ENCODE data around the gene LRMDA. TPM values are rescaled to one million over a fixed set of nuclear protein-coding genes. Genes with fewer than 3 reads are reported as not detected.

LRMDA gene
- total and polyA plus RNA-seq, 2 of the 13 experiments (the other 11 are each of a cell fraction or from before 2014, with no cell fraction given) = 13.4 to 22.0 TPM

DNA sequence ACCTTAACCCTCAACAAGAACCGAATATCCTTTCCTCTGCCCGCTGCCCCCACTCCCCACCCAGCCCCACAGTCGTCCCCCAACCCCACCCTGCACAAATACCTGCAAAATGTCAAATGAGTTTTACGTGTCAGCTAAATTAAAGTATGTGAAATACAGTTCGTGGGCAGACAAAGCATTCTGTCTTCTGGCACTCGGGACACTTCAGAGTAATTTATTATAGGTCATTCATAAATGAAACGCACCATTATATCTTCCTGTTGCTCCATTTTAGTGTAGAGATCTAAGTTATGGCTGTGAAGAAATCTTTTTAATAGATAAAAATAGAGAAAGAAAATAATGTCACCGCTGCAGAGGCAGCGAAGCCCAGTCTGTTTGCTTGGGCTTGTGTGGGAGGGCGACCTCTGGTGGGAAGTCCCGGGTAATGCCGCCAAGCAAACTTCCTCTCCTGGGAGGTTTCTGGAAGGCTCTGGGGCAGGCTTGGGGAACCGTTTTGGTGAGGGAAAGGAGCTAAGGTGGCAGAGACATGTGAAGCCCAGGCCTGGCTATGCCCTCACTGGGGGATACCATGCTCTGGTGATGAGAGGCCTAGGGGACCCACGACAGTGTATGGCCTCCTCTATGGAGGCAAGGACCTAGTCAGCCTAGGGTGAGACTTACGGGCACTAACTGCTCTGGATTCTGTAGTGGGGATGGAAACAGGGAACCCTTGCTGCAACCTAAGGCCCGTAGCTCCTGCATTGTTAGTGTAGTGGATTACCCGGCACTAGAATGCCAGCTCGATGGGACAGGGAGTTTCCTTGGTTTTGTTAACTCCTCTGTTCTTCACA lies 604.9 kb downstream of the LRMDA start (continued):
- TF ChIP-seq ZBTB4 (CRISPR knock-in tag; IDR thresholded peaks at IDR 0.05; ENCODE audit: borderline replicate concordance) (peak; percentile 90), PATZ1 (CRISPR knock-in tag; IDR thresholded peaks at IDR 0.05) (0 out of 2 replicates have a peak, but pooled peaks have one; percentile 15), PRPF4 (IDR thresholded peaks at IDR 0.05; ENCODE audit: low read depth, low read length, poor library complexity, severe bottlenecking) (peak; percentile 86), ZNF576 (CRISPR knock-in tag; IDR thresholded peaks at IDR 0.05) (peak; percentile 38; the same call in 1 of the 2 replicates), ZNF614 (CRISPR knock-in tag; IDR thresholded peaks at IDR 0.05; ENCODE audit: borderline replicate concordance) (peak; percentile 61; the same call in 1 of the 2 replicates), ZNF574 (CRISPR knock-in tag; IDR thresholded peaks at IDR 0.05) (0 out of 2 replicates have a peak, but pooled peaks have one; percentile 26), RARG (CRISPR knock-in tag; IDR thresholded peaks at IDR 0.05; ENCODE audit: low read depth) (no peak)
- TF ChIP-seq, protein P1, sequence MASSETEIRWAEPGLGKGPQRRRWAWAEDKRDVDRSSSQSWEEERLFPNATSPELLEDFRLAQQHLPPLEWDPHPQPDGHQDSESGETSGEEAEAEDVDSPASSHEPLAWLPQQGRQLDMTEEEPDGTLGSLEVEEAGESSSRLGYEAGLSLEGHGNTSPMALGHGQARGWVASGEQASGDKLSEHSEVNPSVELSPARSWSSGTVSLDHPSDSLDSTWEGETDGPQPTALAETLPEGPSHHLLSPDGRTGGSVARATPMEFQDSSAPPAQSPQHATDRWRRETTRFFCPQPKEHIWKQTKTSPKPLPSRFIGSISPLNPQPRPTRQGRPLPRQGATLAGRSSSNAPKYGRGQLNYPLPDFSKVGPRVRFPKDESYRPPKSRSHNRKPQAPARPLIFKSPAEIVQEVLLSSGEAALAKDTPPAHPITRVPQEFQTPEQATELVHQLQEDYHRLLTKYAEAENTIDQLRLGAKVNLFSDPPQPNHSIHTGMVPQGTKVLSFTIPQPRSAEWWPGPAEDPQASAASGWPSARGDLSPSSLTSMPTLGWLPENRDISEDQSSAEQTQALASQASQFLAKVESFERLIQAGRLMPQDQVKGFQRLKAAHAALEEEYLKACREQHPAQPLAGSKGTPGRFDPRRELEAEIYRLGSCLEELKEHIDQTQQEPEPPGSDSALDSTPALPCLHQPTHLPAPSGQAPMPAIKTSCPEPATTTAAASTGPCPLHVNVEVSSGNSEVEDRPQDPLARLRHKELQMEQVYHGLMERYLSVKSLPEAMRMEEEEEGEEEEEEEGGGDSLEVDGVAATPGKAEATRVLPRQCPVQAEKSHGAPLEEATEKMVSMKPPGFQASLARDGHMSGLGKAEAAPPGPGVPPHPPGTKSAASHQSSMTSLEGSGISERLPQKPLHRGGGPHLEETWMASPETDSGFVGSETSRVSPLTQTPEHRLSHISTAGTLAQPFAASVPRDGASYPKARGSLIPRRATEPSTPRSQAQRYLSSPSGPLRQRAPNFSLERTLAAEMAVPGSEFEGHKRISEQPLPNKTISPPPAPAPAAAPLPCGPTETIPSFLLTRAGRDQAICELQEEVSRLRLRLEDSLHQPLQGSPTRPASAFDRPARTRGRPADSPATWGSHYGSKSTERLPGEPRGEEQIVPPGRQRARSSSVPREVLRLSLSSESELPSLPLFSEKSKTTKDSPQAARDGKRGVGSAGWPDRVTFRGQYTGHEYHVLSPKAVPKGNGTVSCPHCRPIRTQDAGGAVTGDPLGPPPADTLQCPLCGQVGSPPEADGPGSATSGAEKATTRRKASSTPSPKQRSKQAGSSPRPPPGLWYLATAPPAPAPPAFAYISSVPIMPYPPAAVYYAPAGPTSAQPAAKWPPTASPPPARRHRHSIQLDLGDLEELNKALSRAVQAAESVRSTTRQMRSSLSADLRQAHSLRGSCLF (CRISPR knock-in tag; IDR thresholded peaks at IDR 0.05; ENCODE audit: borderline replicate concordance) = no peak
- TF ChIP-seq, protein P2, sequence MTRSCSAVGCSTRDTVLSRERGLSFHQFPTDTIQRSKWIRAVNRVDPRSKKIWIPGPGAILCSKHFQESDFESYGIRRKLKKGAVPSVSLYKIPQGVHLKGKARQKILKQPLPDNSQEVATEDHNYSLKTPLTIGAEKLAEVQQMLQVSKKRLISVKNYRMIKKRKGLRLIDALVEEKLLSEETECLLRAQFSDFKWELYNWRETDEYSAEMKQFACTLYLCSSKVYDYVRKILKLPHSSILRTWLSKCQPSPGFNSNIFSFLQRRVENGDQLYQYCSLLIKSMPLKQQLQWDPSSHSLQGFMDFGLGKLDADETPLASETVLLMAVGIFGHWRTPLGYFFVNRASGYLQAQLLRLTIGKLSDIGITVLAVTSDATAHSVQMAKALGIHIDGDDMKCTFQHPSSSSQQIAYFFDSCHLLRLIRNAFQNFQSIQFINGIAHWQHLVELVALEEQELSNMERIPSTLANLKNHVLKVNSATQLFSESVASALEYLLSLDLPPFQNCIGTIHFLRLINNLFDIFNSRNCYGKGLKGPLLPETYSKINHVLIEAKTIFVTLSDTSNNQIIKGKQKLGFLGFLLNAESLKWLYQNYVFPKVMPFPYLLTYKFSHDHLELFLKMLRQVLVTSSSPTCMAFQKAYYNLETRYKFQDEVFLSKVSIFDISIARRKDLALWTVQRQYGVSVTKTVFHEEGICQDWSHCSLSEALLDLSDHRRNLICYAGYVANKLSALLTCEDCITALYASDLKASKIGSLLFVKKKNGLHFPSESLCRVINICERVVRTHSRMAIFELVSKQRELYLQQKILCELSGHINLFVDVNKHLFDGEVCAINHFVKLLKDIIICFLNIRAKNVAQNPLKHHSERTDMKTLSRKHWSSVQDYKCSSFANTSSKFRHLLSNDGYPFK (CRISPR knock-in tag; IDR thresholded peaks at IDR 0.05; ENCODE audit: borderline replicate concordance) = peak; percentile 64; the same call in 1 of the 2 replicates

Data from HepG2 (cell line).